A549 (cell line): ENCODE measurements around the gene PLA2G2C. TPM values are rescaled to one million over a fixed set of nuclear protein-coding genes. Genes with fewer than 3 reads are reported as not detected.

ENCODE experiments used
- ATAC-seq, 2 experiments: fragments of 200-7000 bp in 1 of 2; fragments of >200 bp in 1 of 2; cut with Nextera tagmentation in 1 of 2; cut with Tn5 transposase in 1 of 2; 3 replicates each; pipeline versions ENCODE4 v1.8.0 to v1.9.1; 2018 to 2020; ENCODE audit warnings: mild to moderate bottlenecking in 1 of 2, moderate library complexity in 1 of 2
- CTCF ChIA-PET: fragments of 300-600 bp; sonication (Branson Sonifier 250); formaldehyde crosslinking; extraction: SDS; loops from one replicate; lab custom pipeline; 2021; ENCODE audit warnings: antibody characterized with exemption, inconsistent platforms; lab: Yijun Ruan, JAX
- POLR2A ChIA-PET: fragments of 350-600 bp; formaldehyde crosslinking; extraction: SDS; loops from one replicate; lab custom pipeline; 2021; ENCODE audit warnings: antibody characterized with exemption, inconsistent platforms; lab: Yijun Ruan, JAX
- DNase-seq, 2 experiments: peaks; one replicate each; pipeline versions ENCODE4 v3.0.0 to v3.0.0-alpha.2; 2011 to 2016; ENCODE audit warnings: low read depth in 1 of 2, low spot score in 1 of 2
- FAIRE-seq: peaks from 2 replicates; lab custom pipeline; 2011; peaks lifted over from hg19 to GRCh38; lab: Jason Lieb, UNC
- H3K27ac ChIP-seq, 2 experiments: fragments of >200 bp; sonication (Bioruptor Twin); formaldehyde crosslinking; 3 replicates each; pipeline ENCODE4 v1.5.1; 2016 to 2017
- H3K4me1 ChIP-seq: fragments of >200 bp; sonication (Bioruptor Twin); formaldehyde crosslinking; 3 replicates; pipeline ENCODE4 v1.6.1; 2016
- H3K4me2 ChIP-seq: fragments of >200 bp; sonication (Bioruptor Twin); formaldehyde crosslinking; 3 replicates; pipeline ENCODE4 v1.6.1; 2016
- H3K4me3 ChIP-seq: fragments of >200 bp; sonication (Bioruptor Twin); formaldehyde crosslinking; 3 replicates; pipeline ENCODE4 v1.5.1; 2016
- H3K9me3 ChIP-seq: fragments of >200 bp; sonication (Bioruptor Twin); formaldehyde crosslinking; 3 replicates; pipeline ENCODE4 v1.6.1; 2016
- ESRRA ChIP-seq: fragments of 150-350 bp; IDR thresholded peaks from 2 replicates; pipeline ENCODE4 v1.6.1; 2014; ENCODE audit warnings: mild to moderate bottlenecking, low read length, borderline replicate concordance
- FOXS1 ChIP-seq: fragments of 250-450 bp; sonication (Bioruptor Pico); IDR thresholded peaks from 2 replicates; pipeline ENCODE4 v1.5.0; 2020; ENCODE audit warnings: mild to moderate bottlenecking, moderate library complexity
- HDAC2 ChIP-seq: fragments of 200-600 bp; sonication (generic); IDR thresholded peaks from 2 replicates; pipeline ENCODE4 v1.6.1; 2016
- JUNB ChIP-seq: fragments of >200 bp; sonication (Bioruptor Twin); formaldehyde crosslinking; IDR thresholded peaks from 2 replicates; pipeline ENCODE4 v1.6.1; 2016
- KDM1A ChIP-seq: fragments of 200-600 bp; sonication (generic); IDR thresholded peaks from 2 replicates; pipeline ENCODE4 v1.6.1; 2016; ENCODE audit warnings: low read depth, mild to moderate bottlenecking
- KDM5A ChIP-seq: fragments of 200-600 bp; sonication (generic); IDR thresholded peaks from 2 replicates; pipeline ENCODE4 v1.6.1; 2016; ENCODE audit warnings: antibody characterized with exemption, mild to moderate bottlenecking
- MYC ChIP-seq: IDR thresholded peaks from 2 replicates; pipeline ENCODE4 v1.6.1; 2012; ENCODE audit warnings: mild to moderate bottlenecking, inconsistent platforms, low read length, improper control_type of control experiment, borderline replicate concordance
- NPAS2 ChIP-seq: fragments of 250-450 bp; sonication (Bioruptor Pico); IDR thresholded peaks from 2 replicates; pipeline ENCODE4 v1.8.0; 2022; ENCODE audit warnings: mild to moderate bottlenecking, moderate library complexity, borderline replicate concordance
- NR3C1 ChIP-seq: fragments of >200 bp; sonication (Bioruptor Twin); formaldehyde crosslinking; IDR thresholded peaks from 3 replicates; pipeline ENCODE4 v1.6.1; 2017
- RARB ChIP-seq: fragments of 250-450 bp; sonication (Bioruptor Pico); IDR thresholded peaks from 2 replicates; pipeline ENCODE4 v1.8.0; 2021; ENCODE audit warnings: mild to moderate bottlenecking, moderate library complexity
- TP53 ChIP-seq: fragments of 250-450 bp; sonication (Bioruptor Pico); IDR thresholded peaks from 2 replicates; pipeline ENCODE4 v1.5.0; 2021; ENCODE audit warnings: mild to moderate bottlenecking, moderate library complexity
- ZFP36 ChIP-seq: fragments of 450-650 bp; IDR thresholded peaks from 2 replicates; pipeline ENCODE4 v1.6.1; 2014; ENCODE audit warnings: borderline replicate concordance; ENCODE audit not compliant: partially characterized antibody
- ZSCAN20 ChIP-seq: fragments of 250-450 bp; sonication (Bioruptor Pico); IDR thresholded peaks from 2 replicates; pipeline ENCODE4 v1.8.0; 2022; ENCODE audit warnings: mild to moderate bottlenecking, moderate library complexity
- WGBS: methylation state at CpG from one replicate; pipeline ENCODE4 v1.1.6; 2017; ENCODE audit errors: missing lambda C conversion rate; 5-methylcytosine and 5-hydroxymethylcytosine counted together
- polyA plus RNA-seq, 4 experiments: library from polyadenylated mRNA; depleted of rRNA in 3 of 4; stranded (reverse); fragments of >200 nt; fragmentation: RNase III in 1 of 4; extraction: RNeasy Plus Mini Kit Qiagen cat#74134 plus additional on column Dnase treatment in 1 of 4; gene quantifications; 2 replicates in 3 of 4; 3 replicates in 1 of 4; pipeline ENCODE4 v1.2.3, GENCODE V29; 2011 to 2017
- TF ChIP-seq, protein P1 (sequence below): IDR thresholded peaks from 2 replicates; pipeline ENCODE4 v1.6.1; 2012
- TF ChIP-seq, protein P2 (sequence below): IDR thresholded peaks from 2 replicates; pipeline ENCODE4 v1.6.1; 2012; ENCODE audit warnings: low read depth, borderline replicate concordance
- TF ChIP-seq, protein P3 (sequence below): fragments of 450-650 bp; IDR thresholded peaks from 2 replicates; pipeline ENCODE4 v1.6.1; 2014; ENCODE audit warnings: antibody characterized with exemption
- TF ChIP-seq, protein P4 (sequence below): fragments of 200-600 bp; sonication (generic); IDR thresholded peaks from 2 replicates; pipeline ENCODE4 v1.6.1; 2016; ENCODE audit warnings: antibody characterized with exemption, mild to moderate bottlenecking, moderate library complexity
- TF ChIP-seq, protein P5 (sequence below): fragments of 250-450 bp; sonication (Bioruptor Pico); IDR thresholded peaks from 2 replicates; pipeline ENCODE4 v1.5.0; 2021; ENCODE audit warnings: mild to moderate bottlenecking, moderate library complexity, borderline replicate concordance

PLA2G2C gene
- polyA plus RNA-seq, 2 of the 4 experiments (the other 2 are of a cell fraction): not detected

DNA sequence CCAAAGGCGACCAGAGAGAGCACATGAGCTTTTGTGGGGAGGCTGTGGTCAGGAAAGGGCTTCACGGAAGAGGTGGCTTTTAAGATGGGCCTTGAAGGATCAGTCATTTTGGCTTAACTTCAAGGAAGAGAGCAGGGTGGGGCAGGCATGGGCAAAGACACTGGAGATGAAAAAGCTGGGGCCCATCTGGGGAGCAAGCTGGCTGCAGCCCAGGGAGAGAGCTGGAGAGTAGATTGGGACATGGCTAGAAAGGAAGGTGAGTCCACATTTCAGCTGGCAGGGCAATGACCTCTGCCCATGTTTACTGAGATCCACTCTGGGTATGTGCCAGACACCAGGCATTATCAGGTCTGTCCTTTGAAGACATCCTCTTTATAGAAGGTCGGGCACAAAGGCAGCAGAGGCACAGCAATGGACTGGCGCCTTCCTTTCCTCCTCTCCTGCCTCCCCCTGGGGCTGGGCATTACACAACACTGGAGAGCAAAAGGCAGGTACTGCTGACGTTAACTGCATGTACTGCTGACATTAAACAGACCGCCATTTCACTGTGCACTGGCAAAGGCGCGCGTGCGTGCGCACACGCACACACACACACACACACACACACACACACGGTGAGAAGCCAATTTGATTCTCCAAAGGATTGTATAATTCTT, 2.6 kb downstream of the PLA2G2C start:
- POLR2A ChIA-PET: no interaction called here

DNA sequence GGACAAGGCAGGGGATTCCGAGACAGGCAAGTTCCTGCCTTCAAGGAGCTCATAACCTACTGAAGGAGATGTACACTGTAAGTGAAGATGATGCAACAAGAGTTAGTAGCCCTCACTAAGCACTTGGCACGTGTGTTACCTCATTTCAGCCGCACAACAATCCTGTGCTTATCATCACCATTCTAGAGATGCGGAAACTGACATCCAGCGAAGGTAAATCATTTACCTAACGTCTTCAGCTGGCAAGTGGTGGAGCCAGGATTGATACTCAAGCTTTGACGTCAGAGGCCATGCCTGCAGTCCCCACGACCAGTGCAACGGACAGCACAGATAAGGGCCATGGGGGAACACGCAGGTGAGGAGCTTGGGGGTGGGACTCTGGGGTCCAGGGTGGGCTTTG, 3.3 kb downstream of the PLA2G2C start:
- no peaks in the 10 kb centered on the region for H3K9me3 ChIP-seq
- CTCF ChIA-PET: interaction anchor here (1.2 to 2.1 kb wide), 3 partner anchors 12 to 265 kb away, joined by 3 to 8 read pairs (median 5); no protein-coding TSS in a partner anchor
- H3K4me2 ChIP-seq: no peak overlapping the region
- H3K4me1 ChIP-seq: 0 out of 3 replicates have a peak, but pooled peaks cover 3% of the 10 kb centered on the region
- POLR2A ChIA-PET: no interaction called here
- no peak overlapping the region for H3K4me3 ChIP-seq
- 57% methylated on average over 7 of the region's 10 CpGs for WGBS
- ATAC-seq (no peak), FAIRE-seq (no peak), DNase-seq (no peak)
- 0 out of 6 replicates have a peak overlapping the region, but pooled peaks of 1 of the 2 experiments have one; percentile 18 for H3K27ac ChIP-seq
- TF ChIP-seq RARB (CRISPR knock-in tag) (no peak), KDM1A (no peak), NR3C1 (no peak), NPAS2 (CRISPR knock-in tag) (no peak)

More for the DNA sequence above, 2.6 kb downstream of the PLA2G2C start:
- Histone ChIP-seq H3K4me1 (0 out of 3 replicates have a peak, but pooled peaks cover 3% of the 10 kb centered on the region), H3K27ac (peak overlapping the region in 1 of 2 experiments; percentile 18; a peak in 1 of 6 replicates), H3K4me3 (no peak overlapping the region), H3K4me2 (no peak overlapping the region), H3K9me3 (no peaks in the 10 kb centered on the region)
- ATAC-seq (no peak), DNase-seq (no peak), FAIRE-seq (no peak)
- CTCF ChIA-PET: interaction anchor here (0.6 to 1.6 kb wide), 4 partner anchors 31 to 266 kb away, joined by 3 to 5 read pairs (median 3); no protein-coding TSS in a partner anchor
- WGBS: 63% methylated on average over 13 of the region's 13 CpGs
- TF ChIP-seq ZFP36: peak; percentile 11
- TF ChIP-seq, protein P1, sequence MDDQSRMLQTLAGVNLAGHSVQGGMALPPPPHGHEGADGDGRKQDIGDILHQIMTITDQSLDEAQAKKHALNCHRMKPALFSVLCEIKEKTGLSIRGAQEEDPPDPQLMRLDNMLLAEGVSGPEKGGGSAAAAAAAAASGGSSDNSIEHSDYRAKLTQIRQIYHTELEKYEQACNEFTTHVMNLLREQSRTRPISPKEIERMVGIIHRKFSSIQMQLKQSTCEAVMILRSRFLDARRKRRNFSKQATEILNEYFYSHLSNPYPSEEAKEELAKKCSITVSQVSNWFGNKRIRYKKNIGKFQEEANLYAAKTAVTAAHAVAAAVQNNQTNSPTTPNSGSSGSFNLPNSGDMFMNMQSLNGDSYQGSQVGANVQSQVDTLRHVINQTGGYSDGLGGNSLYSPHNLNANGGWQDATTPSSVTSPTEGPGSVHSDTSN: no peak

DNA sequence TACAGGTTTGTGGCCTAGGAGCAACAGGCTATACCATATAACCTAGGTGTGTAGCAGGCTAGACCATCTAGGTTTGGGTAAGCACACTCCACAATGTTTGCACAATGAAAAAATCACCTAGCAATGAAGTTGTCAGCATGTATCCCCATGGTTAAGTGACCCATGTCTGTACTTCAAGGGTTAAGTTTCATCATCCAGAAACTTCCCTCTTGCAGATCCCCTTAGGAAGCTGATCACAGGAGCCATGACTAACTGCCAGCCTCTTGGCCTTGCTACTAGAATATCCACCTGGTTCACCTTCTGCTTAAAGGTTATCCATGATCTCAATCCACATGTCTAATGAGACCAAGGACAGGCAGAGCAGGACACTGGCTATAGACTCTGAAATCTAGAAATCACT, 3.9 kb downstream of the PLA2G2C start:
- Histone ChIP-seq H3K4me3 (no peak overlapping the region), H3K4me1 (0 out of 3 replicates have a peak, but pooled peaks cover 3% of the 10 kb centered on the region), H3K9me3 (no peaks in the 10 kb centered on the region), H3K4me2 (no peak overlapping the region), H3K27ac (no peak overlapping the region)
- no peak for TF ChIP-seq KDM5A
- no peak for TF ChIP-seq MYC
- TF ChIP-seq, protein P2, sequence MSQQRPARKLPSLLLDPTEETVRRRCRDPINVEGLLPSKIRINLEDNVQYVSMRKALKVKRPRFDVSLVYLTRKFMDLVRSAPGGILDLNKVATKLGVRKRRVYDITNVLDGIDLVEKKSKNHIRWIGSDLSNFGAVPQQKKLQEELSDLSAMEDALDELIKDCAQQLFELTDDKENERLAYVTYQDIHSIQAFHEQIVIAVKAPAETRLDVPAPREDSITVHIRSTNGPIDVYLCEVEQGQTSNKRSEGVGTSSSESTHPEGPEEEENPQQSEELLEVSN: no peak
- TF ChIP-seq, protein P3, sequence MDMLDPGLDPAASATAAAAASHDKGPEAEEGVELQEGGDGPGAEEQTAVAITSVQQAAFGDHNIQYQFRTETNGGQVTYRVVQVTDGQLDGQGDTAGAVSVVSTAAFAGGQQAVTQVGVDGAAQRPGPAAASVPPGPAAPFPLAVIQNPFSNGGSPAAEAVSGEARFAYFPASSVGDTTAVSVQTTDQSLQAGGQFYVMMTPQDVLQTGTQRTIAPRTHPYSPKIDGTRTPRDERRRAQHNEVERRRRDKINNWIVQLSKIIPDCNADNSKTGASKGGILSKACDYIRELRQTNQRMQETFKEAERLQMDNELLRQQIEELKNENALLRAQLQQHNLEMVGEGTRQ: no peak
- TF ChIP-seq, protein P4, sequence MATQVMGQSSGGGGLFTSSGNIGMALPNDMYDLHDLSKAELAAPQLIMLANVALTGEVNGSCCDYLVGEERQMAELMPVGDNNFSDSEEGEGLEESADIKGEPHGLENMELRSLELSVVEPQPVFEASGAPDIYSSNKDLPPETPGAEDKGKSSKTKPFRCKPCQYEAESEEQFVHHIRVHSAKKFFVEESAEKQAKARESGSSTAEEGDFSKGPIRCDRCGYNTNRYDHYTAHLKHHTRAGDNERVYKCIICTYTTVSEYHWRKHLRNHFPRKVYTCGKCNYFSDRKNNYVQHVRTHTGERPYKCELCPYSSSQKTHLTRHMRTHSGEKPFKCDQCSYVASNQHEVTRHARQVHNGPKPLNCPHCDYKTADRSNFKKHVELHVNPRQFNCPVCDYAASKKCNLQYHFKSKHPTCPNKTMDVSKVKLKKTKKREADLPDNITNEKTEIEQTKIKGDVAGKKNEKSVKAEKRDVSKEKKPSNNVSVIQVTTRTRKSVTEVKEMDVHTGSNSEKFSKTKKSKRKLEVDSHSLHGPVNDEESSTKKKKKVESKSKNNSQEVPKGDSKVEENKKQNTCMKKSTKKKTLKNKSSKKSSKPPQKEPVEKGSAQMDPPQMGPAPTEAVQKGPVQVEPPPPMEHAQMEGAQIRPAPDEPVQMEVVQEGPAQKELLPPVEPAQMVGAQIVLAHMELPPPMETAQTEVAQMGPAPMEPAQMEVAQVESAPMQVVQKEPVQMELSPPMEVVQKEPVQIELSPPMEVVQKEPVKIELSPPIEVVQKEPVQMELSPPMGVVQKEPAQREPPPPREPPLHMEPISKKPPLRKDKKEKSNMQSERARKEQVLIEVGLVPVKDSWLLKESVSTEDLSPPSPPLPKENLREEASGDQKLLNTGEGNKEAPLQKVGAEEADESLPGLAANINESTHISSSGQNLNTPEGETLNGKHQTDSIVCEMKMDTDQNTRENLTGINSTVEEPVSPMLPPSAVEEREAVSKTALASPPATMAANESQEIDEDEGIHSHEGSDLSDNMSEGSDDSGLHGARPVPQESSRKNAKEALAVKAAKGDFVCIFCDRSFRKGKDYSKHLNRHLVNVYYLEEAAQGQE: no peak
- TF ChIP-seq, protein P5, sequence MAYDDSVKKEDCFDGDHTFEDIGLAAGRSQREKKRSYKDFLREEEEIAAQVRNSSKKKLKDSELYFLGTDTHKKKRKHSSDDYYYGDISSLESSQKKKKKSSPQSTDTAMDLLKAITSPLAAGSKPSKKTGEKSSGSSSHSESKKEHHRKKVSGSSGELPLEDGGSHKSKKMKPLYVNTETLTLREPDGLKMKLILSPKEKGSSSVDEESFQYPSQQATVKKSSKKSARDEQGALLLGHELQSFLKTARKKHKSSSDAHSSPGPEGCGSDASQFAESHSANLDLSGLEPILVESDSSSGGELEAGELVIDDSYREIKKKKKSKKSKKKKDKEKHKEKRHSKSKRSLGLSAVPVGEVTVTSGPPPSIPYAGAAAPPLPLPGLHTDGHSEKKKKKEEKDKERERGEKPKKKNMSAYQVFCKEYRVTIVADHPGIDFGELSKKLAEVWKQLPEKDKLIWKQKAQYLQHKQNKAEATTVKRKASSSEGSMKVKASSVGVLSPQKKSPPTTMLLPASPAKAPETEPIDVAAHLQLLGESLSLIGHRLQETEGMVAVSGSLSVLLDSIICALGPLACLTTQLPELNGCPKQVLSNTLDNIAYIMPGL (CRISPR knock-in tag): no peak
- no peak for TF ChIP-seq ZFP36
- no peak for TF ChIP-seq HDAC2
- no peak for TF ChIP-seq ESRRA
- no peak for TF ChIP-seq NR3C1
- TF ChIP-seq ZSCAN20 (CRISPR knock-in tag): no peak
- TF ChIP-seq TP53: no peak
- no peak for TF ChIP-seq FOXS1 (CRISPR knock-in tag)
- no peak for TF ChIP-seq JUNB
- ATAC-seq (no peak), DNase-seq (no peak), FAIRE-seq (no peak)
- ChIA-PET CTCF (interaction anchor here (1.9 to 2.1 kb wide), 2 partner anchors 12 to 13 kb away, joined by 6 to 8 read pairs; no protein-coding TSS in a partner anchor), POLR2A (no interaction called here)
